NCI-H2171 (cell line): Measurements from ENCODE around the gene ERCC8.
"Not testable (repeated sequence)": the region's sequence is repeated elsewhere in the genome, so short reads cannot be mapped to it uniquely, and the experiment has no call there.

ENCODE experiments used
- DNase-seq: peaks from one replicate; lab custom pipeline; 2025; lab: John Stamatoyannopoulos, UW

The ERCC8 gene

DNA sequence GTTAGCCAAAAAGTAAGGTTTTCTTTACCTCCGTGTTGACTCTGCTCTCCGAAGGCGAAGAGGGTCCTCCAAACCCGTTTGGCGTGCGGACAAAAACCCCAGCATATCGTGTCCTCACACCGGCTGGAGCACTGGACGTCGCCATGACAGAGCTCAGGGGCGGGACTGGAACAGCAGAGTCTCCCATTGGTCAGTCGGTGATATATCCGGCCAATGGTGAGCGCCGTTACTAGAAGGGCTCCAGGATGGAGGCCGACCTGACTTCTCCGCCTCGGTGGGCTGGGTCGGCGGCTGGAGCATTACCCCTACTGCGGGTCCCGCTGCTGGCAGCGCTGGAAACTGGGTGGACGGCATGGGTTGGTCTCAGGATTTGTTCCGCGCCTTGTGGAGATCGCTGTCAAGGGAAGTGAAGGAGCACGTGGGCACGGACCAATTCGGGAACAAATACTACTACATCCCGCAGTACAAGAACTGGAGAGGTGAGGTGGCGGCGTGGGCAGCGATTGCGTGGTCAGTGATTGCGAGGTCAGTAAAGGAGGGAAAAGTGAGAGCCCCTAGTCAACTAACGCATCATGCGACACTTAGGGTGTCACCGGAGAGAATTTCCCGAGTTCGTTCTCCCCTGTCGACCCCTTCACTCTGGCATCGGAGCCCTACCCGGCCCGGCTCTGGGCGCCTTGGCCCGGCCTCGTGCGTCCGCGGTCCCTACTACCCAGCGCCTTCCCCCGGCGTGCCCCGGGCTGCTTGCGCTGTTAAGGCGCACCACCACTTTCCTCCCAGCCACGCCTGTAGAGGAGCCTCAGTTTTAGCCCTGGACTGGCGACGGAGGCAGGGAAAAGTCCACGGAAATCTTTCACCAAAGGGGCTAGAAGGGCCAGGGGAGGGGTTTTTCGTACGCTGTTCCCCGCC lies at the start of gene ERCC8, which contains the start of gene NDUFAF2:
ERCC8 (minus strand) TSS at position 167 of the 909 bp plus-strand sequence; CDS start at position 105, 62 bp downstream.
NDUFAF2 (plus strand) TSS at position 302 of the 909 bp plus-strand sequence; CDS start at position 353, 51 bp downstream.
- DNase-seq = peak; percentile 48

DNA sequence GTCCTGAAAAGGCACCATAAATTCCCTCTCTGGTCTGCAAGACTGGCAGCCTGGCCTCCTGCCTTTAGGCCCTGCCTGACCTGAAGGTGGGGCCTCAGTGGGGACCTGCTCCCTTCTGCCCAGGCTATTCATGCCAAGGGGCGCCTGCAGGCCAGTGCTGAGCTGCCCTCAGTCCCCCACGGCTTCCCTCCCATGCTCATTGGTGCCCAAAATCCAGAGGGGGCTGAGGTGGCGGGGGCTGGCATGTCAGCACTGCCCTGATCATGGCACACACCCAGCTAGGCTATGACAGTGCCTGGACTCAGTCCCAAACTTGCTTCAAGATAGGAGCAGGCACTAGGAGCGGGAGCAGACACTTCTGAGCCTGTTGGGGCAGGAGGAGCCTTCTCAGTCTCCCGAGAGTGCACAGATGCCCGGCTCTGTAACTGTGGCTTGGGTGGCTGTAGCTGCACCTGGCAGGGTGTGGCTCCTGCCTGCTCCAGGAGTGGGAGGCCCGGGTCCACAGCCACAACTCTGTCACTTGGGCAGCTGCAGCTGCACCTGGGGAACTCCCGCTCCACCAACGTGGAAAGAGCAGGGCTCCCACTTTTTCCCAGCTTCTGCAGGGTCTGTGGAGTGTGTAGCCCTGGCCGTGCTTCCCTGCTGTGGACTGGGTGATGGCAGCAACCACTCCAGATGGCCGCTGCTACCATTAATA lies 49.2 kb upstream of the ERCC8 start:
- DNase-seq = peak; percentile 10

DNA sequence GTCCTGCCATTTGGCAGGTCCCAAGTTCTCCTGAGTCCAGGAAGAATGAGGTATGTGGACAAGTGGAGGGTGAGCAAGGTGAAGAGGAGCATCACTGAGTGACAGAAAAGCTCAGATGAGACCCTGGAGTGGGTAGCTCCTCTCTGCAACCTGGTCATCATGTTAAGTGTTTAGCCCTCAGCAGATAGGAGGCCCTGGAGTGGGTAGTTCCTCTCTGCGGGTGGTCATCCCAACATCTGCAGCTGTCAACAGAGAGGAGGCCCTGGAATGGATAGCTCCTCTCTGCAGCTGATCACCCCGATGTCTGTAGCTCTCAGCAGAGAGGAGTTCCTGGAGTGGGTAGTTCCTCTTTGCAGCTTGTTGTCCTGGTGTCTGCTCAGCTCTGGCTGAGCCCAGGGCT lies 48.6 kb upstream of the ERCC8 start:
- no peak for DNase-seq

DNA sequence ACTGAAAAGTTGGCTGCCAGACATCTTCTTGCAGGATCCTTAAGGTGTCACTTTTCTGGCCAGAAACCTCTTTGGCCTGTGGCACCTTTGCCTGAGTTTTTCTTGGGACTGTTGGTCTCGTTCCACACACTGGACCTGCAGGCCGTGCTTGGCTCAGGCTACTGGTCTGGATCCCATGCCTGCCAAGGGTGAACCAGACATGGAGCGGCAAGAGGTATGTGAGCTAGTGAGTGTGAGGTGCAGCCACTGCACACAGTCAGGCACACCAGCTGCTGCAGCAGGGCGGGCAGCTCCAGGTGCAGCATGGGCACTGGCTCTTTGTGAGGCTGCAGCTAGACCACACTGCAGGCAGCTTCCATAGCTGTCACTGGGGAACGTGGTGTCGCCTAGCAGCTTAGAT lies 48.0 kb upstream of the ERCC8 start:
- no peak for DNase-seq

DNA sequence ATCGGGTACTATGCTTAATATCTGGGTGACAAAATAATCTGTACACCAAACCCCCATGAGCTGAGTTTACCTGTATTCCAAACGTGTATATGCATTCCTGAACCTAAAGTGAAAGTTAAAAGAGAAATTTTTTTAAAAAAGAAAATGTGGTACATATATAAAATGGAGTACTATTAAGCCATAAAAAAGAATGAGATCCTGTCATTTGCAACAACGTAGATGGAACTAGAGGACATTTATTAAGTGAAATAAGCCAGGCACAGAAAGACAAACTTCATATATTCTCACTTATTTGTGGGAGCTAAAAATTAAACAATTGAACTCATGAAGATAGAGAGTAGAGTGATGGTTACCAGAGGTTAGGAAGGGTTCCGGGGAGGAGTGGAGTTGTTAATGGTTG lies 44.9 kb upstream of the ERCC8 start:
- no peak for DNase-seq

DNA sequence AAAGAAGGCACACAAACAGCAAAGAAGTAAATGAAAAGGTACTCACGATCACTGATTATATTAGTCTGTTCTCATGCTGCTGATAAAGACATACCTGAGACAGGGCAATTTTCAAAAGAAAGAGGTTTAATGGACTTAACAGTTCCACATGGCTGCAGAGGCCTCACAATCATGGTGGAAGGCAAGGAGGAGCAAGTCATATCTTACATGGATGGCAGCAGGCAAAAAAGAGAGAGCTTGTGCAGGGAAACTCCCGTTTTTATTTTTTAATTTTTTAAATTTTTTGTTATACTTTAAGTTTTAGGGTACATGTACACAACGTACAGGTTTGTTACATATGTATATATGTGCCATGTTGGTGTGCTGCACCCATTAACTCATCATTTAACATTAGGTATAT lies 37.3 kb upstream of the ERCC8 start:
- DNase-seq = not testable (repeated sequence)

GRCh38 chr5:60980511-60980910 lies 35.6 kb upstream of the ERCC8 start:
- DNase-seq = no peak

DNA sequence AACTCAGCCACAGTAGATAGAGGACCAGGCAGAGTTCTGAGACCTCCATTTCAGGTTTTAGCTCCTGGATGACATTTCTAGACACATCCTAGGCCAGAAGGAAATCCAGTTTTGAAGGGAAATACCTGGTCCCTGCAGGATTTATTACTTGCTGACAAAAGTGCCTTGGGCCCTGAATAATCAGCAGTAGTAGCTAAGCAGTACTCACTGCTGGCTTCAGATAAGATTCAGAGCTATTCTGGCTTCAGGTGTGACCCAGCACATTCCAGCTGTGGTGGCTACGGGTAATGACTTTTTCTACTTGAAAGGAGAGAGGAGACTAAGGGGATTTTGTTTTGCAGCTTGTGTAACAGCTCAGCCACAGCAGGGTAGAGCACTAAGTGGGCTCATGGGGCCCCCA lies 34.1 kb upstream of the ERCC8 start:
- no peak for DNase-seq

GRCh38 chr5:60977956-60978737 lies 33.3 kb upstream of the ERCC8 start:
- no peak for DNase-seq

GRCh38 chr5:60972231-60972630 lies 27.4 kb upstream of the ERCC8 start:
- DNase-seq = no peak

DNA sequence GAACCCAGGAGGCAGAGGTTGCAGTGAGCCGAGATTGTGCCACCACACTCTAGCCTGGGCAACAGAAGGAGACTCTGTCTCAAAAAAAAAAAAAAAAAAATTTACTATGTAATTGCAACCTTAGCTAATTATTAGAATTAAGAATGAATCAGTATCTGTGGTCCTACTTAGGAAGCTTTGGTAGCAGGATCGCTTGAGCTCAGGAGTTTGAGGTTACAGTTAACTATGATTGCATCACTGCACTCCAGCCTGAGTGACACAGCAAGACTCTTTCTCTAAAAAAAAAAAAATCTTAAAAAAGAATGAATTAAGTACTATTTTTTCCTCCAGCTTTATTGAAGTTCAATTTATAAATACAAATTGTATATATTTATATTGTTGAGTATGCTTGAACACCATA lies 16.8 kb upstream of the ERCC8 start:
- no peak for DNase-seq

DNA sequence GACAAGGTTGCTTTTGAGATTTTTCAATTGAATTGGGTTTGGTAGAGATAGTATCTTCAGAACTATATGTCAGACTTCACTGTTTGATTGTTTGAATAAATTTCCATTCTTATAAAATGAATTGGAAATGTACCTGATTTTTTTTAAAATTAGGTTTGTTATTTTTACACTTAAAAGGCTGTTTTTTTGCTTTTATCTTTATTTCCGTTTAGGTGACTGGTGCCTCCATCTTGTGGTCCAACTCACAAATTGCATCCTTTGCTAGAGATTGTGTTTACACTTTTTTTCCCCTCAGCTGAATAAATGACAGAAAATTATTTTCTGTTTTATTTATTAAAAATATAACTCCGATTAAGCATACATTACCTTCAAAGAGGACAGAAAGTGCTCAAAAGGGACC lies 15.7 kb upstream of the ERCC8 start:
- DNase-seq = no peak

- no peak for DNase-seq
Observed at GRCh38 chr5:60959156-60959555, 14.3 kb upstream of the ERCC8 start.

GRCh38 chr5:60958712-60959111 lies 13.8 kb upstream of the ERCC8 start:
- DNase-seq = no peak

- no peak for DNase-seq
Observed at GRCh38 chr5:60958088-60958487, 13.2 kb upstream of the ERCC8 start.

DNA sequence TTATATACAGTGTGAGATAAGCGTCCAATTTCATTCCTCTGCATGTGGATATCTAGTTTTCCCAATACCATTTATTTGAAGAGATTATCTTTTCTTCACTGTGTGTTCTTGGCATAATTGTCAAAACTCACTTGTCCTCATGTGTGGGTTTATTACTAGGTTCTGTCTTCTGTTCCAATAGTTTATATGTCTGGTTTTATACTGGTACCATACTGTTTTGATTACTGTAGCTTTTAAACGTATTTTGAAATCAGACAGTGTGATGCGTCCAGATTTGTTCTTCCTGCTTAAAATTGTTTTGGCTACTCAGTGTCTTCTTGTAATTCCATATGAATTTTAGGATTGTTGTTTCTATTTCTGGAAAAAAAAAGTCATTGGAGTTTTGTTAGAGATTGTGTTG lies 10.4 kb upstream of the ERCC8 start:
- no peak for DNase-seq

DNA sequence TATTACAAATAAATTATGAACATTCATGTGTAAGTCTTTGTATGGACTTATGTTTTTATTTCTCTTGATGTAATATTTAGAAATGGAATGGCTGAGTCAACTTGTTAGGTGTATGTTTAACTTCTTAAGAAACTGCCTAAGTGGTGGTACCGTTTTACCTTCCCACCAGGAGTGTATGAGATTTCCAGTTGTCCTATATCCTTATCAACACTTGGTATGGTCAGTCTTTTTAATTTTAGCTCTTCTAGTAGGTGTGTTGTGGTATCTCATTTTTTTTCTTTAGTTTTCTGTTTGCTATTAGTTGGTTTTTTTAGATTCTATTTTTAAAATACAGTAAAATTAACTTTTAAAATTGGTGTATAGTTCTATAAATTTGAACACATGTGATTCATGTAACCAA lies 3.9 kb upstream of the ERCC8 start:
- DNase-seq = no peak

DNA sequence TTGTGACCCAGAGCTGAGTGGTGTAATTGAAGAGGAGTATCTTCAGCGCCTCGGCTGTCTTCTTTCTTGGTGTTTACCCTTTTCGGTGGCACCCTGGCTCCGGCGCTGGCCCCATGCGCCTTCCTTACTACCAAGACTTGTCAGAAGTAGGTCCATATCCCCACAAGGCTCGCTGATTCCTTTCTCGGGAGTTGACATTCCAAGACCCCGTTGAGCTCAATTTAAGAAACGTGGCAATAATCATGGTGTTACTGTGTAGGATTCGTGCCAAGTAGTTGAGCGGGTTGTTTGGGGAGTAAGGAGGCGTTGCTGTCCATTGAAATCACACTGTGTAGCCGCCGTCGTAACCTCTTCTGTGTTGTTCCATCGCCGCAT lies 930 bp upstream of the ERCC8 start:
- DNase-seq = no peak

GRCh38 chr5:60943624-60944023 lies 1.2 kb downstream of the ERCC8 start:
- no peak for DNase-seq

DNA sequence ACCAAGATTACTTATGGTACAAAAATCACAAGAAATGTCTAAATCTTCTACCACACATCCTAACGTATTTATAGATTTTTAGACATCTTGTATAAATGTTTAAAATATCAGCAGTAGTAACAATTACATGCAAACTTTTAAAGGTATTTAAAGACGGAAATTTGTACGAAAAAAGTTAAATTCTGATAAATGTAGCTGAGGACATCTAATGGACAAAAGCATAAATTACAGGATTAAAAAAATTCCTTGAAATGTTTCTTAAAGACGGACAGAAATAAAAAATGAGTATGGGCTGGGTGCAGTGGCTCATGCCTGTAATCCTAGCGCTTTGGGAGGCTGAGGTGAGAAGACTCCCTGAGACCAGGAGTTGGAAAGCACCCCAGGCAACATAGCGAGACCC lies 15.8 kb downstream of the ERCC8 start:
- DNase-seq = no peak

GRCh38 chr5:60927450-60927849 lies 17.4 kb downstream of the ERCC8 start:
- DNase-seq = no peak

DNA sequence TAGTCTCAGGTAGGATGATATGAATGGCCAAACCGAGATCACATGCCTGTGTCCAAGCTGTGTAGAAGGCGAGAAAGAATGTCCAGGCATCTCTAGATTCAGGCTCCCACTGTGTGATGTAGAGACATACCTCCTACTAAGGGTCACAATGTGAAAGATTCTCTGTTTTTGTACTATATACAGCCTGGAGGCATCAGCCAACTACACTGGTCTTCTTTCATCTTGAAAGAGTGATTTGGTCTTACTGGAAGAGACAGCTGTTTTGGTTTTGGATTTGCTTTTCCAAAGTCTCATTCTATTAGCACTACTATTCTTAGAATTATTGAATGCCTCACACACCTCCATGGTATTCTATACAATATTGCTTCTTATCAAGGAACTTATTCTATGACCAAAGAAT lies 26.4 kb downstream of the ERCC8 start:
- no peak for DNase-seq

- DNase-seq = no peak
Observed at GRCh38 chr5:60916646-60917045, 28.2 kb downstream of the ERCC8 start.
